Stomach (tissue), 4 donors: ENCODE data around the gene COPS7A.
"Not testable (repeated sequence)": the region's sequence is repeated elsewhere in the genome, so short reads cannot be mapped to it uniquely, and the experiment has no call there.

ENCODE experiments used
- CTCF ChIP-seq, 7 experiments: fragments of 450-650 bp in 4 of 7; fragments of 200-600 bp in 3 of 7; sonication (generic) in 3 of 7; IDR thresholded peaks; one replicate each; pipeline ENCODE4 v1.5.1; 2016 to 2019; ENCODE audit warnings: antibody characterized with exemption in 7 of 7, control low read depth in 2 of 7, mild to moderate bottlenecking in 1 of 7
- EP300 ChIP-seq: sonication (generic); formaldehyde crosslinking; IDR thresholded peaks from one replicate; pipeline ENCODE4 v1.6.1; 2017; ENCODE audit warnings: antibody characterized with exemption
- POLR2A ChIP-seq, 4 donors: fragments of 450-650 bp; IDR thresholded peaks; one replicate each; pipeline ENCODE4 v1.6.1; 2016; ENCODE audit warnings: antibody characterized with exemption in 4 of 4, control low read depth in 2 of 4, mild to moderate bottlenecking in 1 of 4, moderate library complexity in 1 of 4
- POLR2AphosphoS5 ChIP-seq, 3 donors: sonication (generic); formaldehyde crosslinking; IDR thresholded peaks; one replicate each; pipeline ENCODE4 v1.6.1; 2016; ENCODE audit warnings: antibody characterized with exemption in 3 of 3

- TF ChIP-seq POLR2A (IDR thresholded peaks at IDR 0.05); CTCF (IDR thresholded peaks at IDR 0.05); EP300; POLR2AphosphoS5 (IDR thresholded peaks at IDR 0.05): not testable (repeated sequence)
These were observed 19.5 kb downstream of the COPS7A start for GRCh38 chr12:6743300-6743699.
